NCI-H1105 (cell line): Measurements from ENCODE around the gene PSMD14.

Experiments
- DNase-seq: peaks from one replicate; lab custom pipeline; 2025; lab: John Stamatoyannopoulos, UW

Gene PSMD14

DNA sequence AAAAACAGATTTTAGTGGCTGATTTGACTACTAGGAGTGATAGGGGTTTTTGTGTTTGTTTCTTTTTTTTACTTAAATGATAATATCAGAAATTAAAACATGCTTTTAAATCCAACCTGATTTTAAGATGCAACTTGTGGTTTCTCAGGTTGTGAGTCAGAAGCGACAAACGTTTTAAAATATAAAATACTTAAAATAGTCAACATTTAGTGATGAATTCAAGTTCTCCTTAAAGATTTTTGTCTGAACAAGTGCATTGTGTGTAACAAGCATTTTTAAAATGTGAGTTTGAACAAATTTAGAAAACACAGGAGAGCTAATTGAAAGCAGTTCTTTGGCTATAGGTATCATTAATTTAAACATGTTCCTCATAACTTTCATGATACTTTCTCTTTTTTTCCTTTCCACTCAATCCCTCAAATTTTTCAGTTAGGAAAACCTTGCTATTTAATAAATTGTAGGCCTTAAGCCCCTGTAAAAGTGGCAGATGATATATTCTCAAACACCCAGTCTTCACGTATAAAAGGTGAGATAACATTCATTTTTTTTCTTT is 111.5 kb downstream of the PSMD14 start:
- DNase-seq = no peak

- no peak for DNase-seq
Measured at GRCh38 chr2:161420406-161421074, 112.3 kb downstream of the PSMD14 start.

GRCh38 chr2:161421686-161422085 is 113.5 kb downstream of the PSMD14 start:
- DNase-seq = no peak

DNA sequence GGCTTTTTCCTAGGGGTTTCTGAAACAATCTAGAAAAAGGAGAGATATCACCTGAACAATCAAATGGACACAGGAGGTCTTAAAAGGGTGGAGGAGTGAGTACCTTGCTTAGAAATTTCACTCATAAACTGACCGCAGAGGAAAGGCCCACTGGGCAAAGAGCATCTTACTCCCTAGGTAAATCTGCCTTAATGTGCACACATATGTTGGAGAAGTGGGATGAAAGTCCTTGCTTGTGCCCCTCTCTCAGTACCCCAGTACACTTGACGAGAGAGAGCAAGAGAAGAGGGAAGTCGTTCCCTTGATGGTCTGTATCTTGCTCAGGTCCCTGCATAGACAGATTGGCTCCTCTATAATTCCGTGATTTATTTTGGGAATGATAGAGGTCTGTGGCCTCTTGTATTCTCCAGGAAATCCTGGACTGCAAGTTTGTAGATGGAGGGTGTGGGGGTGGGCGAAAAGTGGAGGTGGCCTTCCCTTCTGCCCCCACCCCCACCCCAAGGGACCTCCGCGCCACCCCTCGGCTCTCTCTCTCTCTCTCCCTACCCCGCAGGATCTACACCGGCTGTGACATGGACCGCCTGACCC is 114.7 kb downstream of the PSMD14 start:
- DNase-seq = no peak

- no peak for DNase-seq
Measured at GRCh38 chr2:161423421-161424393, 115.5 kb downstream of the PSMD14 start.

DNA sequence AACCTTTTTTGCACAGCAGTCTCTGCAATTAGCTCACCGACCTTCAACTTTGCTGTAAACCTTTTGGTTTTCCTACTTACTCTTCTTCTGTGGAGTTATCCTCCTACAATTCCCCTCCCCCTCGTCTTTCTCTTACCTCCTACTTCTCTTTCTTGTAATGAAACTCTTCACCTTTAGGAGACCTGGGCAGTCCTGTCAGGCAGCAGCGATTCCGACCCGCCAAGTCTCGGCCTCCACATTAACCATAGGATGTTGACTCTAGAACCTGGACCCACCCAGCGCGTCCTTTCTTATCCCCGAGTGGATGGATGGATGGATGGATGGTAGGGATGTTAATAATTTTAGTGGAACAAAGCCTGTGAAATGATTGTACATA is 116.2 kb downstream of the PSMD14 start:
- no peak for DNase-seq

DNA sequence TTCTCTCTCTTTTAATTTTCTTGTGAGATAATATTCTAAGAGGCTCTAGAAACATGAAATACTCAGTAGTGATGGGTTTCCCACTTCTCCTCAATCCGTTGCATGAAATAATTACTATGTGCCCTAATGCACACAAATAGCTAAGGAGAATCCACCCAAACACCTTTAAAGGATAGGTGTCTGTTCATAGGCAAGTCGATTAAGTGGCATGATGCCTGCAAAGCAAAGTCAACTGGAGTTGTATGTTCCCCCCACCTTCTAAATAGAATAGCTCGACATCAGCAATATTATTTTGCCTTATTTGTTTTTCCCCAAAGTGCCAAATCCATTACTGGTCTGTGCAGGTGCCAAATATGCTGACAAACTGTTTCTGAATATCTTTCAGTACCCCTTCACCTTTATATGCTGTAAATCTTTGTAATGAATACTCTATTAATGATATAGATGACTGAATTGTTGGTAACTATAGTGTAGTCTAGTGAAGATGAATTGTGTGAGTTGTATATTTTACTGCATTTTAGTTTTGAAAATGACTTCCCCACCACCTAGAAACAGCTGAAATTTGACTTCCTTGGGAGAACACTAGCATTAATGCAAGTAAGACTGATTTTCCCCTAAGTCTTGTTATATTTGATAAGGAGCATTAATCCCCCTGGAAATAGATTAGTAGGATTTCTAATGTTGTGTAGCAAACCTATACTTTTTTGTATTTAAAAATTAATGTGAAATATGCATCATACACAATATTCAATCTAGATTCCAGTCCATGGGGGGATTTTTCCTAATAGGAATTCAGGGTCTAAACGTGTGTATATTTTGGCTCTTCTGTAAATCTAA is 116.9 kb downstream of the PSMD14 start:
- DNase-seq = no peak

DNA sequence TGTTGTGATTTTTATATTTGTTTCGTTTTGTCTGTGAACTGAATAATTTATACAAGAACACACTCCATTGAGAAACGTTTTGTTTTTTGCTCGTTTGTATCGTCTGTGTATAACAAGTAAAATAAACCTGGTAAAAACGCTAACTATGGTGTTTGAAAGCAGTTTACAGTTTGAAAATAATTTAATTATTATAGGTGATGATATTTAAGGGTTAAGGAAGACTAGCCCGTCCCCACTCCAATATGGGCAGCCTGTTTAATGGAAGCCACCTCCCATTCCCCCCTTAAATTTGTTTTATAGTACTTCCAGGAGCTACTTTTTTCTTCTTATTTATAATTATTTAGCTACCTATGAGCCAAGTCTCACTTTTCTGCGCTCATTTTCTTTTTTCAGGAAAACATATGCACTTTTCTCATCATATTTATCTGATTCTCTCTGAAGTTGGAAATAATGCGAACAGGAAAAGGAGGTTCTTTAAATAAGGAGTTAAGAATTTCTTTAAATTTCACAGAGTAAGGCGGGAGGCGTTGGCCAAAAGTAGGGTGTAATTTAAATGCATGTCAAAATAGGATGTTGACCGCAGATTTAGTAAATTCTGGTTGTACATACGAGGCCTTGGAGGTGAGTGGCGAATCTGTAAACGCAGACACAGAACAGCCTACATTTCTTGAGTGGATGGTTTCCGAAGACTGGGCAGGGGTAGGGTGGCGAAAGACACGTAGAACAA is 117.7 kb downstream of the PSMD14 start:
- DNase-seq = no peak

DNA sequence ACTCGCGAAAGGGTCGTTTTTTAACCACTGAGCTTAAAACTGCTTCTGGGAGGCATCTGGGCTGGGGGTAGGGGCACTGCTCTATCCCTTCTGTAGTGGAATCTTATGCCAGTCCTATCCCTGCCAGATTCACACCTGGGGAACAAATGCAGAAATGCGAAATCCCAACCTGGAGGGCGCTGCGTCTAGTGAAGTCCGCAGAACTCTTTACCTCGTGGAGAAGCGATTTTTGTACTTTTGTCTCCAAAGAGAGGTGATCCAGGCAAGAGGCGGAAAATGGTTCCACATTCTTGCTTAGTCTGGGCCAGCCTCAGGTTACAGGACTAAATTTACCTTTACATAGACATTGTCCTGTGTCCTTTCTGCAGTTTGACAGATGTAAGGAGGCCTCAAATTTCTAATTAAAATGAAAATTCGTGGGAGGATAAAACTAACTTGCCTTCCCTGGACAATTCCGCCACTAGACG is 118.3 kb downstream of the PSMD14 start:
- DNase-seq = no peak

DNA sequence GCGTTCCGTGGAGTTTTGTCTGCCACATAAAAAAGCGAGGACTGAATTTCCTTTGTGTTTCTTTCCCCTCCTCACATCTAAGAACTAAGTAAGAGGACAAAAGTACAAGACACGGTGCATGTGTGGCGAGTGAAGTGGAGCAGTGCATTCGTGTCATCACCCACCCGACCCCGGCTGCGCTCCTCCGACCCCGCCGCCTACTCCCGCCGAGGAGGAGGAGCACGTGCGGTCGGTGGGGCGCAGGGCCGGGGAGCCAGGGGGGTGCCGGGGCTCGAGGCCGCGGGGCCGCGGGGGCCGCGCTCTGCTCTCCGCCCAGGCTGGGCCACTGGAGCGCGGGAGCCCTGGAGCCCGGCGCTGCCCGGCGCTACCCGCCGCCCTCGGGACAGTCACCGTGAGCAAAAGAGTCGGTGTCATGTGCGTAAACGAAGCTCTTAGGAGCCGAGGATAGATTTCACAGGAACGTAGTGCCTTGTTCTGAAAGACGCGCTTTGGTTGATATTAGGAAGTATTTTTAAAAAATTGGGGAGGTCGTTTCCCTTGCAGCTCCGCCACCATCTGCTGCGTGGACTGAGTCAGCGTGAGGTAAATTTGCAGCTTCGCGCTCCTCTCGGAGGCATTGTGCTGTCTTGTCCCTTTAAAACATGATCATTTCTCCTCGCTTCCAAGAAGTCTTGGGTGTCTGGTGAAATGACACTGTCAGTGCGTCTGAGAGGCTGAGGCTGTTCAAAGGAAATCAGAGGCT is 118.9 kb downstream of the PSMD14 start:
- no peak for DNase-seq

- no peak for DNase-seq
Measured at GRCh38 chr2:161427664-161428587, 119.7 kb downstream of the PSMD14 start.

DNA sequence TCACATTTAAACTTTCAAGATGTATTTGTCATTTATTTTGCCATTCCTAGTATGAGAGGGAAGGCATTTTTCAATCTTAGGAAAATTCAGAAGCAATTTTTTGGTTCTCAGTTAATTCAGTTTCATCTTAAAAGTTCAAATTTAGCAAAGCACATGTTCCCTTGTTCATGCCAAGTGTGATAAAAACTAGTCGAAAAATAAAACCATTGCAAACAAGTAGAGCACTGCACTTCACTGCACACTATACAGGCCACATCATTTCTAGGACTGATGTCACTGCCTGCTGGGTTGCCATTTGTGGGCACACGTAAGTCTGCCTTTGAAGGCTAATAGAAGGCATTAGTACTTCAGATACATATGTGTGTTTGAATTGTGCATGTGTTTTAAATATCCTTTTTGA is 122.2 kb downstream of the PSMD14 start:
- DNase-seq = no peak

DNA sequence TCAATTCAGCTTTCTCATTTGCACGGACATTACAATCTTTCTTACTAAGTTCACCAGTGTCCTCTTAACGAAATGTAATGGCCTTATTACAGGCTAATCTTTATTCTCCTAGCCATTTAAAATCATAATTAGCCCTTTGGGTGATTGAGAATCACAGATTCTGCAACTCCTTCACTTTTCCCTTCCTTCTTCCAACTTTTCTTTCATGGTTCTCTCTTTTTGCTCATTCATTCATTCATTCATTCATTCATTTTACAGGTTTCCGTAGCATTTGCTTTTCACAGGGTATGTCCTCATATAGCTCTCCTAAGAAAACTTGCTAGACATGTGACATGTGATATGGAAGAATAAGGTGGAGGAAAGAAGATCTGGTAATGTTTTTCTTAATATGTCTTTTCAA is 123.9 kb downstream of the PSMD14 start:
- DNase-seq = no peak

DNA sequence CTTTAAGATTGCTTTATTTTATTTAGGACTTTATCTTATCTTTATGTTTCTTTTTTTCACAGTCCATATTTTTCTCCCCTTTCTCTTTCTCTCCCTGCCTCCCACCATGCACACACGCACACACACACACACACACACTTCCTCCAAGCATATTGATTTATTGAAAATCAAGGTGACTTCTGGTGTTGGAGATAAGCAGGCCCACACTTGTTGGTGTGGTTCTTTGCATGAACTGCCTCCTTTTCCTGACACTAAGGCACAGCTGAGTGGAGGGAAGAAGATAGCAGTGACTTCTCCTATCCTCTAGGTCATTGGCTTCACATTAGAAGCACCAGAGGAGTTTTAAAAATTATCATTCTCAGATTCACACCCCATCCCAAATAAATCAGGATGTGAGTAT is 125.9 kb downstream of the PSMD14 start:
- DNase-seq = no peak

GRCh38 chr2:161436411-161436810 is 128.2 kb downstream of the PSMD14 start:
- no peak for DNase-seq

DNA sequence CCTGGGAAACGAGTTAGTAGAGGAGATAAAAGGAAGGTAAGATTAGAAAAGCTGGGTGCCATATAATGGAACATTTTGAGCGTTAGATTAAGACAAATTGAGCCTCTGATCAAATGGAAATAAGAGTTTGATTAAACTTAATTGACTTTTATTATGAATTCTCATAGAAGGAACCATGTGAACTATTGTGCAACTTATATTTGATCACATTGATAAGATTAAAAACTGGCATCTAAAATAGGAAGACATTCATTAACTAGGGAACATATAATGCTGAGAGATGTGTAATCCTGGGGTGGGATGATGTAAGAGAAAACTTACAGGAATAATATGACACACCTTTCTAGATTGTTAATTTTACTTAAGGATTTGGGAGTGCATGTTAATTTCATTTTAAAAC is 130.4 kb downstream of the PSMD14 start:
- no peak for DNase-seq

- DNase-seq = no peak
Measured at GRCh38 chr2:161445097-161445496, 136.9 kb downstream of the PSMD14 start.

- no peak for DNase-seq
Measured at GRCh38 chr2:161448431-161448830, 140.2 kb downstream of the PSMD14 start.
